ENCODE data around the gene EHD3. TPM values are rescaled to one million over a fixed set of nuclear protein-coding genes. Genes with fewer than 3 reads are reported as not detected.

EHD3 gene
- total RNA-seq, 1 experiment from 2014 or later: 1.9 TPM

GRCh38 chr2:31221544-31221943, 12.4 kb upstream of the EHD3 start:
- ChIA-PET CTCF (no interaction called here), POLR2A (ENCODE audit: unreplicated experiment) (no interaction called here)
- H3K79me2 ChIP-seq (ENCODE audit: low read depth): no peaks in the 10 kb centered on the region
- no peak overlapping the region for H3K27ac ChIP-seq
- H3F3A ChIP-seq (ENCODE audit: insufficient read depth, low read depth): no peaks in the 10 kb centered on the region; the same call in 1 of the 2 replicates
- H3K9me2 ChIP-seq (ENCODE audit: insufficient read depth): no peaks in the 10 kb centered on the region
- H3K4me2 ChIP-seq: no peak overlapping the region
- no peak overlapping the region for H2AFZ ChIP-seq
- no peaks in the 10 kb centered on the region for H4K20me1 ChIP-seq (ENCODE audit: insufficient read depth)
- no peaks in the 10 kb centered on the region for H3K27me3 ChIP-seq (ENCODE audit: insufficient read depth, low read depth)
- BruUV-seq (replicated peaks): no TSS peak
- H3K4me1 ChIP-seq (replicated peaks; ENCODE audit: insufficient read depth): no peaks in the 10 kb centered on the region
- intact Hi-C loops (cut with micrococcal nuclease; ENCODE audit: unreplicated experiment): no loop called here
- H3K36me3 ChIP-seq (ENCODE audit: low read depth): no peaks in the 10 kb centered on the region
- no peaks in the 10 kb centered on the region for H3K9me3 ChIP-seq (ENCODE audit: insufficient read depth, low read depth)
- no peak for DNase-seq
- TF ChIP-seq CTCF (conservative IDR thresholded peaks at IDR 0.05) (no peak), EZH2 (IDR thresholded peaks at IDR 0.05; ENCODE audit: low read depth) (no peak)
- H3K4me3 ChIP-seq: no peak overlapping the region

GRCh38 chr2:31222071-31222470, 11.9 kb upstream of the EHD3 start:
- no peaks in the 10 kb centered on the region for H3K79me2 ChIP-seq (ENCODE audit: low read depth)
- H3K4me2 ChIP-seq: no peak overlapping the region
- DNase-seq: no peak
- H3K9me3 ChIP-seq (ENCODE audit: insufficient read depth, low read depth): no peaks in the 10 kb centered on the region
- BruUV-seq (replicated peaks): no TSS peak
- no peak overlapping the region for H2AFZ ChIP-seq
- no peak overlapping the region for H3K4me3 ChIP-seq
- no peaks in the 10 kb centered on the region for H3K36me3 ChIP-seq (ENCODE audit: low read depth)
- no peaks in the 10 kb centered on the region for H4K20me1 ChIP-seq (ENCODE audit: insufficient read depth)
- H3F3A ChIP-seq (ENCODE audit: insufficient read depth, low read depth): no peaks in the 10 kb centered on the region; the same call in 1 of the 2 replicates
- ChIA-PET CTCF (no interaction called here), POLR2A (ENCODE audit: unreplicated experiment) (no interaction called here)
- H3K27ac ChIP-seq: no peak overlapping the region
- intact Hi-C loops (cut with micrococcal nuclease; ENCODE audit: unreplicated experiment): no loop called here
- TF ChIP-seq EZH2 (IDR thresholded peaks at IDR 0.05; ENCODE audit: low read depth): no peak
- no peaks in the 10 kb centered on the region for H3K4me1 ChIP-seq (replicated peaks; ENCODE audit: insufficient read depth)
- H3K27me3 ChIP-seq (ENCODE audit: insufficient read depth, low read depth): no peaks in the 10 kb centered on the region
- H3K9me2 ChIP-seq (ENCODE audit: insufficient read depth): no peaks in the 10 kb centered on the region

DNA sequence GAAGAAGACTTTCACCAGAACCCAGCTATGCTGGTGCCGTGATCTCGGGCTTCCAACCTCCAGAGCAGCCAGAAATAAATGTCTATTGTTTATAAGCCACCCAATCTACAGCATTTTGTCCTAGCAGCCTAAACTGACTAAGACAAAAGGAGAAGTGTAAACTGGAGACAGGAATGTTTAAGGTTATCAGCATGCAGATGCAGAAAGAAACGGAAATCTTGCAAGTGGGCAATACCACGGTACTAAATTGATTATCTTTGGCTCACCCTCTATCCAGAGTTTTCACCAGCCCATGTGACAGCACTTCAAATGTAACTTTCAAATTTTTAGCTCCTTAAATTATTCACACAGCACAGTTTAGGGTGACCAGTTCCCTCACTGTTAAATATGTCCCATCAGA, 10.9 kb upstream of the EHD3 start:
- CTCF ChIA-PET: no interaction called here

DNA sequence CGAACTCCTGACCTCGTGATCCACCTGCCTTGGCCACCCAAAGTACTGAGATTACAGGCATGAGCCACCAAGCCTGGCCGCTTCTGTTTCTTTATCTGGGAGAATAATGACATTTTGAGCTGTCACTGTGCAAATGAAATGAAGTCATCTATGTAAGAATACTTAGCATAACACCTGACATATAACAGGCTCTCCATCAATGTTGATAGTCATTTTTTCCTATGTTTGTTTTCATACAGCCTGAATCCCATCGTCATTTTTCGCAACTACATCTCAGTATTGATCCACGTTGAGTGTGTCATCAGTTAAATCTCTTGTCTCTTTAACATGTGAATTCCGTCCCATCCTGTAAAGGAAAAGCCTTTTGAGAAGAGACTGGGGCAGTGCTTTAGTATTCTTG, 10.2 kb upstream of the EHD3 start:
- ChIA-PET CTCF (no interaction called here), POLR2A (ENCODE audit: unreplicated experiment) (no interaction called here)
- no peak for DNase-seq
- H3K27ac ChIP-seq: no peak overlapping the region
- H3K79me2 ChIP-seq (ENCODE audit: low read depth): no peaks in the 10 kb centered on the region
- no peaks in the 10 kb centered on the region for H3K9me3 ChIP-seq (ENCODE audit: insufficient read depth, low read depth)
- H3K27me3 ChIP-seq (ENCODE audit: insufficient read depth, low read depth): no peaks in the 10 kb centered on the region
- H3K4me1 ChIP-seq (replicated peaks; ENCODE audit: insufficient read depth): no peaks in the 10 kb centered on the region
- no peak for TF ChIP-seq EZH2 (IDR thresholded peaks at IDR 0.05; ENCODE audit: low read depth)
- TF ChIP-seq CTCF (conservative IDR thresholded peaks at IDR 0.05): no peak
- intact Hi-C loops (cut with micrococcal nuclease; ENCODE audit: unreplicated experiment): no loop called here
- no peak overlapping the region for H3K4me2 ChIP-seq
- H2AFZ ChIP-seq: no peak overlapping the region
- H3K9me2 ChIP-seq (ENCODE audit: insufficient read depth): no peaks in the 10 kb centered on the region
- no peak overlapping the region for H3K4me3 ChIP-seq
- no peaks in the 10 kb centered on the region for H3K36me3 ChIP-seq (ENCODE audit: low read depth)
- no TSS peak for BruUV-seq (replicated peaks)
- H3F3A ChIP-seq (ENCODE audit: insufficient read depth, low read depth): no peaks in the 10 kb centered on the region; the same call in 1 of the 2 replicates
- no peaks in the 10 kb centered on the region for H4K20me1 ChIP-seq (ENCODE audit: insufficient read depth)

More for the DNA sequence above, 10.9 kb upstream of the EHD3 start:
- Histone ChIP-seq H3K4me1 (replicated peaks; ENCODE audit: insufficient read depth) (no peaks in the 10 kb centered on the region), H3K27ac (no peak overlapping the region), H3F3A (ENCODE audit: insufficient read depth, low read depth) (no peaks in the 10 kb centered on the region; the same call in 1 of the 2 replicates), H3K27me3 (ENCODE audit: insufficient read depth, low read depth) (no peaks in the 10 kb centered on the region), H3K9me2 (ENCODE audit: insufficient read depth) (no peaks in the 10 kb centered on the region), H3K4me3 (no peak overlapping the region), H3K9me3 (ENCODE audit: insufficient read depth, low read depth) (no peaks in the 10 kb centered on the region), H3K36me3 (ENCODE audit: low read depth) (no peaks in the 10 kb centered on the region), H3K4me2 (no peak overlapping the region), H2AFZ (no peak overlapping the region), H4K20me1 (ENCODE audit: insufficient read depth) (no peaks in the 10 kb centered on the region), H3K79me2 (ENCODE audit: low read depth) (no peaks in the 10 kb centered on the region)
- no peak for TF ChIP-seq EZH2 (IDR thresholded peaks at IDR 0.05; ENCODE audit: low read depth)
- POLR2A ChIA-PET (ENCODE audit: unreplicated experiment): no interaction called here
- intact Hi-C loops (cut with micrococcal nuclease; ENCODE audit: unreplicated experiment): no loop called here
- no peak for DNase-seq
- no TSS peak for BruUV-seq (replicated peaks)
